ENCODE data around the gene MGAT5.

- no peak for TF ChIP-seq POLR2A (IDR thresholded peaks at IDR 0.05)
- TF ChIP-seq CTCF (IDR thresholded peaks at IDR 0.05) = no peak
Measured at GRCh38 chr2:134489732-134490384, 236.0 kb downstream of the MGAT5 start.

Measured in uterus (tissue), 2 donors.